H9 (cell line): ENCODE data around the gene TECPR2. TPM values are rescaled to one million over a fixed set of nuclear protein-coding genes. Genes with fewer than 3 reads are reported as not detected.

Experiments
- DNase-seq: peaks from one replicate; pipeline ENCODE4 v3.0.0-alpha.2; 2017
- H2AFZ ChIP-seq: one replicate; pipeline ENCODE4 v1.6.1; 2013; ENCODE audit warnings: mild to moderate bottlenecking, low read length, control low read depth, moderate library complexity
- H2AK5ac ChIP-seq: 2 replicates; pipeline ENCODE4 v1.6.1; 2013; ENCODE audit warnings: low read length, control low read depth, mixed read lengths; ENCODE audit not compliant: insufficient read length
- H2BK120ac ChIP-seq: one replicate; pipeline ENCODE4 v1.6.1; 2013; ENCODE audit warnings: low read depth, mild to moderate bottlenecking, low read length, control low read depth, inconsistent platforms; ENCODE audit not compliant: poor library complexity, severe bottlenecking
- H2BK12ac ChIP-seq: 2 replicates; pipeline ENCODE4 v1.6.1; 2013; ENCODE audit warnings: low read length, control low read depth, mixed read lengths, low read depth; ENCODE audit not compliant: insufficient read length
- H2BK15ac ChIP-seq: 2 replicates; pipeline ENCODE4 v1.6.1; 2013; ENCODE audit warnings: low read depth, low read length, control low read depth
- H2BK20ac ChIP-seq: one replicate; pipeline ENCODE4 v1.6.1; 2013; ENCODE audit warnings: low read depth, mild to moderate bottlenecking, low read length, control low read depth, inconsistent platforms; ENCODE audit not compliant: poor library complexity, severe bottlenecking
- H2BK5ac ChIP-seq: 2 replicates; pipeline ENCODE4 v1.6.1; 2013; ENCODE audit warnings: low read length, control low read depth, mixed read lengths; ENCODE audit not compliant: insufficient read length
- H3K14ac ChIP-seq: 2 replicates; pipeline ENCODE4 v1.6.1; 2013; ENCODE audit warnings: low read length, control low read depth; ENCODE audit not compliant: insufficient read depth
- H3K18ac ChIP-seq: 2 replicates; pipeline ENCODE4 v1.6.1; 2013; ENCODE audit warnings: low read depth, mild to moderate bottlenecking, mixed read lengths, low read length, control low read depth; ENCODE audit not compliant: insufficient read length
- H3K23ac ChIP-seq: 2 replicates; pipeline ENCODE4 v1.6.1; 2013; ENCODE audit warnings: low read length, control low read depth, mixed read lengths, low read depth; ENCODE audit not compliant: insufficient read length
- H3K23me2 ChIP-seq: 2 replicates; pipeline ENCODE4 v1.6.1; 2013; ENCODE audit warnings: low read depth, mild to moderate bottlenecking, mixed read lengths, low read length, control low read depth; ENCODE audit not compliant: insufficient read length, poor library complexity, severe bottlenecking
- H3K27ac ChIP-seq: 2 replicates; pipeline ENCODE4 v1.5.1; 2013; ENCODE audit warnings: low read length, control low read depth, mixed read lengths, low read depth; ENCODE audit not compliant: insufficient read length
- H3K27me3 ChIP-seq: 2 replicates; pipeline ENCODE4 v1.6.1; 2013; ENCODE audit warnings: low read length, control low read depth, inconsistent platforms; ENCODE audit not compliant: insufficient read depth
- H3K4ac ChIP-seq: 2 replicates; pipeline ENCODE4 v1.6.1; 2013; ENCODE audit warnings: low read depth, mild to moderate bottlenecking, control low read depth, inconsistent platforms, low read length, moderate library complexity
- H3K4me1 ChIP-seq: 2 replicates; pipeline ENCODE4 v1.6.1; 2013; ENCODE audit warnings: low read length, control low read depth, inconsistent platforms; ENCODE audit not compliant: insufficient read depth
- H3K4me2 ChIP-seq: 2 replicates; pipeline ENCODE4 v1.6.1; 2013; ENCODE audit warnings: low read length, control low read depth, mixed read lengths; ENCODE audit not compliant: insufficient read length, insufficient read depth
- H3K56ac ChIP-seq: 2 replicates; pipeline ENCODE4 v1.6.1; 2013; ENCODE audit warnings: low read depth, mild to moderate bottlenecking, mixed read lengths, low read length, control low read depth; ENCODE audit not compliant: insufficient read length
- H3K79me1 ChIP-seq: 2 replicates; pipeline ENCODE4 v1.6.1; 2013; ENCODE audit warnings: low read depth, mild to moderate bottlenecking, moderate library complexity, low read length, control low read depth, inconsistent platforms; ENCODE audit not compliant: insufficient read depth, poor library complexity, severe bottlenecking
- H3K79me2 ChIP-seq: 2 replicates; pipeline ENCODE4 v1.6.1; 2013; ENCODE audit warnings: low read length, control low read depth, inconsistent platforms; ENCODE audit not compliant: insufficient read depth
- H3K9ac ChIP-seq: 2 replicates; pipeline ENCODE4 v1.6.1; 2013; ENCODE audit warnings: low read length, control low read depth, mixed read lengths; ENCODE audit not compliant: insufficient read length; ENCODE audit errors: extremely low read depth
- H3K9me3 ChIP-seq: one replicate; pipeline ENCODE4 v1.6.1; 2013; ENCODE audit warnings: low read depth, low read length, inconsistent platforms; ENCODE audit not compliant: control insufficient read depth
- H3T11ph ChIP-seq: one replicate; pipeline ENCODE4 v1.6.1; 2013; ENCODE audit warnings: mild to moderate bottlenecking, low read length, control low read depth, inconsistent platforms
- H4K20me1 ChIP-seq: one replicate; pipeline ENCODE4 v1.6.1; 2013; ENCODE audit not compliant: control insufficient read depth, insufficient read length, insufficient read depth
- H4K5ac ChIP-seq: 2 replicates; pipeline ENCODE4 v1.6.1; 2013; ENCODE audit warnings: low read depth, mild to moderate bottlenecking, mixed read lengths, low read length, control low read depth; ENCODE audit not compliant: insufficient read length
- H4K8ac ChIP-seq: replicated peaks from 2 replicates; pipeline ENCODE4 v1.6.1; 2013; ENCODE audit warnings: low read length, control low read depth, mixed read lengths, low read depth; ENCODE audit not compliant: insufficient read length
- H4K91ac ChIP-seq: 2 replicates; pipeline ENCODE4 v1.6.1; 2013; ENCODE audit warnings: low read depth, mild to moderate bottlenecking, moderate library complexity, mixed read lengths, low read length, control low read depth; ENCODE audit not compliant: insufficient read length
- H3K27ac Mint-ChIP-seq, 3 experiments: 2 replicates in 2 of 3; 3 replicates in 1 of 3; pipeline ENCODE4 v1.8.0; 2020 to 2021; ENCODE audit warnings: mixed read lengths in 3 of 3, mild to moderate bottlenecking in 1 of 3, moderate library complexity in 1 of 3
- H3K27me3 Mint-ChIP-seq: 2 replicates; pipeline ENCODE4 v1.8.0; 2021; ENCODE audit warnings: low read depth, mild to moderate bottlenecking, moderate library complexity, mixed read lengths
- H3K36me3 Mint-ChIP-seq, 3 experiments: 2 replicates in 2 of 3; 3 replicates in 1 of 3; pipeline ENCODE4 v1.8.0; 2020 to 2021; ENCODE audit warnings: low read depth in 3 of 3, mixed read lengths in 3 of 3; ENCODE audit not compliant: insufficient read depth in 1 of 3
- H3K4me1 Mint-ChIP-seq, 2 experiments: 2 replicates each; pipeline ENCODE4 v1.8.0; 2020; ENCODE audit warnings: mixed read lengths in 2 of 2
- H3K4me3 Mint-ChIP-seq, 2 experiments: 2 replicates in 1 of 2; 3 replicates in 1 of 2; pipeline ENCODE4 v1.8.0; 2020 to 2021; ENCODE audit warnings: mild to moderate bottlenecking in 2 of 2, mixed read lengths in 2 of 2, moderate library complexity in 1 of 2
- H3K9me3 Mint-ChIP-seq, 2 experiments: 2 replicates in 1 of 2; 3 replicates in 1 of 2; pipeline ENCODE4 v1.8.0; 2020; ENCODE audit warnings: mild to moderate bottlenecking in 2 of 2, mixed read lengths in 2 of 2, moderate library complexity in 1 of 2
- CTCF ChIP-seq: fragments of 200-600 bp; sonication (generic); conservative IDR thresholded peaks from 3 replicates; pipeline ENCODE4 v1.8.0; 2021; ENCODE audit warnings: antibody characterized with exemption, mild to moderate bottlenecking
- WGBS: extraction: QIAGEN DNeasy Blood & Tissue Kit; methylation state at CpG from one replicate; pipeline ENCODE4 v1.1.7; 2013; ENCODE audit warnings: missing lambda C conversion rate, low lambda C conversion rate, mixed read lengths; ENCODE audit not compliant: insufficient read length; ENCODE audit errors: extremely low coverage; 5-methylcytosine and 5-hydroxymethylcytosine counted together
- total RNA-seq: library from RNA; stranded (reverse); gene quantifications from 2 replicates; pipeline ENCODE4 v1.2.1, GENCODE V29; 2021

Gene TECPR2
- total RNA-seq, 1 experiment from 2014 or later: 15.4 TPM

DNA sequence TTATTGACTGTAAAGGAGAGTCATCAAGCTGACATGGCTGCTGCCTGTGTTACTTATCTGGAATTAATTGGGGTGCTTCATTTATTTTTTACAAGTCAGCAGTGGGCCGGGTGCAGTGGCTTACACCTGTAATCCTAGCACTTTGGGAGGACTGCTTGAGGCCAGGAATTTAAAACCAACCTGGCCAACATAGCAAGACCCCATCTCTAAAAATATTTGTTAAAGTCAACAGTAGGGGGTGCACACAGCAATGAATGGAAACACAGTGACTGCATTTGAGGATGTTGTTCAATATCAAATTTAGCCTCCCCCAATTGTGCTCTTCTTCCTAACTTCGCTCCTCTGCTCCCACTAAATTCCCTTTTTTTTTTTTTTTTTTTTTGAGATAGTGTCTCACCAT lies 94.8 kb downstream of the TECPR2 start:
- Histone ChIP-seq H4K91ac (no peak overlapping the region), H3K4me1 (no peaks in the 10 kb centered on the region)

More for the DNA sequence above, 94.8 kb downstream of the TECPR2 start:
- H3K36me3 Mint-ChIP-seq: peaks cover 0 to 15% (median 9%) of the 10 kb centered on the region in 3 experiments; a peak in 4 of 7 replicates
- Histone ChIP-seq H4K8ac (no peak overlapping the region), H2AK5ac (no peak overlapping the region), H2BK120ac (no peak overlapping the region), H2BK5ac (no peak overlapping the region), H3K27me3 (no peaks in the 10 kb centered on the region), H2BK20ac (no peak overlapping the region), H3K56ac (no peak overlapping the region), H3K23ac (no peak overlapping the region), H3K79me2 (no peaks in the 10 kb centered on the region), H3K14ac (no peak overlapping the region), H4K5ac (no peak overlapping the region), H2AFZ (no peak overlapping the region), H3K4me2 (no peak overlapping the region), H3T11ph (no peak overlapping the region), H2BK15ac (no peak overlapping the region), H3K9ac (no peak overlapping the region), H3K18ac (no peak overlapping the region), H3K23me2 (no peaks in the 10 kb centered on the region), H3K4ac (no peak overlapping the region), H2BK12ac (no peak overlapping the region), H3K79me1 (no peaks in the 10 kb centered on the region), H3K27ac (no peak overlapping the region), H4K20me1 (no peaks in the 10 kb centered on the region), H3K9me3 (no peaks in the 10 kb centered on the region)
- H3K4me3 Mint-ChIP-seq: no peak overlapping the region
- no peaks in the 10 kb centered on the region for H3K27me3 Mint-ChIP-seq
- no peaks in the 10 kb centered on the region for H3K9me3 Mint-ChIP-seq
- no peak overlapping the region for H3K27ac Mint-ChIP-seq
- no peak for DNase-seq
- no CpG with 5 or more reads among the region's 2 CpGs for WGBS
- no peaks in the 10 kb centered on the region for H3K4me1 Mint-ChIP-seq
- no peak for TF ChIP-seq CTCF
